ENCODE results near the gene ZNF385B.
"Not testable (repeated sequence)": the region's sequence is repeated elsewhere in the genome, so short reads cannot be mapped to it uniquely, and the experiment has no call there.

ZNF385B gene

DNA sequence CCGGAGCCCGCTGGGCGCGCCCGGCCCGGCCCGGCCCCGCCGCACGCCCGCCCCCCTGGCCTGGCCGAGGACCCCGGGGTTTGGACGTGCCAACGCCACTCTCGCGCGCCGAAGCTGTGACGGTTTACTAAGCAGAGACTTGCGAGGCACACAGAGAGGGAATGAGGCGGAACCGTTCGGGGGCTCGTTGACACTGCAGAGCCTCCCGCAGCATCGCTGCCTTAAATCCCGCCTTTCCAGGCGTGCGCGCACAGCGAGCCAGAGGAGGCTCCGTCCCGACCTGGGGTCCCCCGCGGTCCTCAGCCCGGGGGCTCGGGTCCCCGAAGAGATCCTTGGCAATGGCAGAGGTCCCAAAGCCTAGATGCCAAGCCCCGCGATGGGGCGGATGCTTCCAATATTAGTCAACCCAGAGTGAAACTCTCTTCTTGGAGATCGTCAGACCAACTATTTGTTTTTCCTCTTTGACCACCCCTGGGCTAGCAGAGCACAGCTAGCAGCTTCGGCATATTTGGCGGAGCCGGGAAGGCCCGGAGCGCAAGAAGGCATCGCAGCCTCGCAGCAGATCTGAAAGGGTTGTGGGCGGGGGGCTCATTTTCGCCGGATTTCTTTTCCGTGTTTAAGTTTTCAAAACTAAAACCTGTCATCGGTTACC, at the start of gene ZNF385B:
Gene ZNF385B, minus strand, starts transcription at position 197 of the 652 bp plus-strand sequence.
- peak; percentile 57 for DNase-seq (ENCODE audit: low read depth, low spot score)

DNA sequence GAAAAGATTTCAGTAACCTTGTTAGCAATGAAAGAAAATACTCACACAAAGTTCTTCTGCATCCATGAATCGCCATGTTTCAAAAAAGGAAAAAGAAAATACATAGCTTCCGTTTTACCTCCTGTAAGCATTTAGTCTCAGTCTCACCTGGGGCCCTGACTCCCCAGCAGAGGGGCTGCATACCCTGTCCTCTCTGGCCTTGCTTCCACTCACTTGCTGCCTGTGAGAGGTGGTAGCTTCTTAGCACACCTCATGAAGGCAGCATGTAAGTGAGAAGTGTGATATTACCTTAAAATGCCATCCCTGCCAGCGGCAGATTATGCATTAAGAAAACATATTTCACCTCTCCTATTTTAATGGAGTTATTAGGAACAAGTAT, 49.3 kb upstream of the ZNF385B start:
- DNase-seq (ENCODE audit: low read depth, low spot score): no peak

DNA sequence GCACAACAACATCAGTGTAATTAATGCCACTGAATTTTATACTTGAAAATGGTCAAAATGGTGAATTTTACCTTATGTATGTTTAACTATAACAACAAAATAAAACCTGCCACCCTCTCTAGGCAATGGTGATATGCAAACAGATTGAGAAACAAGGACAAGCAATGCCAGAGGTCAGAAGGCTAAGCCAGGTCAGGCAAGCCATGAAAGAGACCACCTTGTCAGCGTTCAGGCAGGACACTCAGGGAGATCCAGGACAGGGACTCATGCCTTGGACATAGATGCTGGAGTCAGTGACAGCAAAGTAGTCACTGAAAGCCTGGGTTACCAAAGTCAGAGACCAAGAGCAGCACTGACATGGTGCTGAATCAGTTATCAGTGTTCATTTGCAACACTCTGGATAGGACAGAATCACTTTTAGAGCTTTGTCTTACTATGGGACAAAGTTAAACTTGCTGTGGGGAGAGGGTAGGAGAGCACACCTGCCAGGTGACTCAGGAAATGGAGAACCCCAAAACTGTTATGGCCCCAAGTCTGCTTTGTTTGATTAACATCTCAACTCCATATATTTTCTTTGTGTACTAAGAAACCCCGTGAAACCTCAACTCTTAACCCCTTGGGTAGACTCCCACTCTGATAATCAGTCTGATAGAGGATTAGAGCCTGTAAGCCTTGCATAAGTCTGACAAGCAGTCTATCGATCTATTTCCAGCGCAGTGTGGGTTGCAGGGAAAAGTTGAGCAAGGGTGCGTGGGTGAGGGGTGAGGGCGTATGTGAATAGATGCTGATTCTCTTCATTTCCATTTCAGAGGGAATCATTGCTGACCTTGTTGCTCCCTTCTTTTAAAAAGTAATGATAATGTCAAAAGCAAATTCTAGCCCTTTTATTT, 48.7 kb upstream of the ZNF385B start:
- no peak for DNase-seq (ENCODE audit: low read depth, low spot score)

DNA sequence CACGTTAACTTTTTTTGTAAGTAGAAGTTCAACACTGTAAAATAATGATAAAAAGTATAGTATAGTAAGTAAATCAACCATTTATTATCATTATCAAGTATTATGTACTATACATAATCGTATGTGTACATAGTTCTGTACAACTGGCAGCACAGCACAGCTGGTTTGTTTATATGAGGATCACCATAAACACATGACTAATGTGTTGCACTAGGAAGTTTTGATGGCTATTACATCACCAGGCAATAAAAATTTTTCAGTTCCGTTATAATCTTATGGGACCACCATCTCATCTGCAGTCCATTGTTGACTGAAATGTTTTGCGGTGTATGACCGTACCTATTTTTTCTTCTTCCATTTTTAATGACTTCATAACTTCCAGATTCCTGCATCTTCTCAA, 39.2 kb upstream of the ZNF385B start:
- DNase-seq (ENCODE audit: low read depth, low spot score): no peak

DNA sequence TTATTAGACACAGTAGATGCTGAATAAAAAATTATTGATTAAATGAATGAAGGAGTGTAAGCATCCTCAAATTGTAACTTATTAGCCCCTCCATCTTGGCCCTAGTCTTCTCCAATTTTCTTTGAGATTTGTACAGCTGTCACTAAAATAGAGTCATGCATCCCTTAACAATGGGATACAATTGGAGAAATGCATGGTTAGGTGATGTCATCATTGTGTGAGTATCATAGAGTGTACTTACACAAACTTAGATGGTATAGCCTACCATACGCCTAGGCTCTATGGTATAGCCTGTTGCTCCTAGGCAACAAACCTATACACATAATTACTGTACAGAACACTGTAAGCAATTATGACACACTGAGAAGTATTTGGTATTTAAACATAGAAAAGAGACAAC, 38.3 kb upstream of the ZNF385B start:
- no peak for DNase-seq (ENCODE audit: low read depth, low spot score)

DNA sequence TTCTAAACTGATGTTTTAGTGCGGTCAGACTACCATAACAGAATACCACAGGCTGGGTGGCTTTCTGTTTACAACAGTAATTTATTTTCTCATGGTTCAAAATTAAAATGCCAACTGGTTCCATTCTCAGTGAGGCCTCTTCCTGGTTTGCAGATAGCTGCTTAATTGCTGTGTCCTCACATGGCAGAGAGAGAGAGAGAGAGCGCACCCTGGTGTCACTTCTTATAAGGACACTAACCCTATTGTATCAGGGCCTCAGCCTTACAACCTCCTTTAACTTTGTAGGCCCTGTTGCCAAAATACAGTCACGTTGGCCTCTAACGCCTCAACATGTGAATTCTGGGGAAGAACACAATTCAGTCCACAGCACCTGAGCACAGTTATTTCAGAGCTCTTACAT, 37.5 kb upstream of the ZNF385B start:
- DNase-seq (ENCODE audit: low read depth, low spot score): peak; percentile 3

DNA sequence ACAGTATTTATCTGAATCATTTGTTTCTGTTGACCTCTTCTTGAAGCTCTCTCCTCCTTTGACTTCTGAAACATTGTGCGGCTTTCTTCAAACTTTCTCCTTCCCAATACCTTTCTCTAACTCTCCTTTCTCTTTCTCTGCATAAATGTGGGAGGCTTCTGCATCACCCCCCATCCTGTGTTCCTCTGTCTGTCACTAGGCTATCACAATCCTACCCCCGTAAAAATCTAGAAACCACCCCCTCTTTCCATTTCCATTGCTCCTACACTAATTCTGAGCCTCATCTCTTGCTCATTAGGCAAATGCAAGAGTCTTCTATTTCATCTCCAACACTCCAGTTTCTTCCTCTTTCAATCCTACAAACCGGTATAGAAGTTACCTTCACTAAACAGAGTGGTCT, 32.2 kb upstream of the ZNF385B start:
- DNase-seq (ENCODE audit: low read depth, low spot score): no peak

DNA sequence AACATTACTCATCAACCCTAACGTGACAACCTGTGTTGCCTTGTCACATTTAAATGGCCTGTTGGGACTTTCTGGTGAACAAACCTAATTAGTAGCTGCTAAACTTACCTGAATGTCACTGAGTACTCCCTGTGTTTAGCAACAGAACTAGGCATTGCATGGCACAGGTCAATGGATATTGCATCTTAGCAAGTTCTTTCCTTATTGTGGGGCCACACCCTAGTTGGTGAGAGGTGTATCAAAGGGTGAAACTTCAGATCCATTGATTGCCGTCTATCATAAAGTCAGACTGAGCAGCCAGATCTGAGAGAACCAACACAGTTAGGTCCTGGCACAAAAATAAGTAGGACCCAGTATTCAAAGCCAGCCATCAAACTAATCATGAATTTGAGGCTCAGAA, 29.8 kb upstream of the ZNF385B start:
- DNase-seq (ENCODE audit: low read depth, low spot score): no peak

DNA sequence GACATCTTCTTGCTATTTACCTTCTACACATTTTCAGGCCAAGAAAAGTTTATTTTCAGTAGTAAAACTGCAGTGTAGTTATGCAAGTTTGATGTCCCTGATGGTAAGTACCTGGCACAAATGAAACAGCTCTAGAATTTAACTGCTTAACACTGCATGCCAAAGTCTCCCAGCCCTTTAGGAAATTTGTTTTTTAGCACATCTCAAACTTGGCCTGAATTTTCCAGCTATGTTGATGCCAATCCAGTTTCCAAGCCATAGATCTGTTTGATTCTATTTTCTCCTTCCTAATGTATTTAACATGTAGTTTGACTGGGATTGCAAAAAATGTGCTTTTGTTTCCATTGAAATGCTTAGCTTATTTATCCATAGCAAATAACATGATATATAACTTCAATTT, 29.3 kb upstream of the ZNF385B start:
- DNase-seq (ENCODE audit: low read depth, low spot score): no peak

DNA sequence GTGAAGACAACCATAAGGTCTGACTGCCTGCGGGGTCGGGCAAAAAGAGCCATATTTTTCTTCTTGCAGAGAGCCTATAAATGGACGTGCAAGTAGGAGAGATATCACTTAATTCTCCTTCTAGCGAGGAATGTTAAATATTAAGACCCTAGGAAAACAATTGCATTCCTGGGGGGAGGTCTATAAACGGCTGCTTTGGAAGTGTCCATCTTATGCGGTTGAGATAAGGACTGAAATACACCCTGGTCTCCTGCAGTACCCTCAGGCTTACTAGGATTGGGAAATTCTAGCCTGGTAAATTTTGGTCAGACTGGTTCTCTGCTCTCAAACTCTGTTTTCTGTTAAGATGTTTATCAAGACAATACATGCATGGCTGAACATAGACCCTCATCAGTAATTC, 27.2 kb upstream of the ZNF385B start:
- not testable (repeated sequence) for DNase-seq (ENCODE audit: low read depth, low spot score)

DNA sequence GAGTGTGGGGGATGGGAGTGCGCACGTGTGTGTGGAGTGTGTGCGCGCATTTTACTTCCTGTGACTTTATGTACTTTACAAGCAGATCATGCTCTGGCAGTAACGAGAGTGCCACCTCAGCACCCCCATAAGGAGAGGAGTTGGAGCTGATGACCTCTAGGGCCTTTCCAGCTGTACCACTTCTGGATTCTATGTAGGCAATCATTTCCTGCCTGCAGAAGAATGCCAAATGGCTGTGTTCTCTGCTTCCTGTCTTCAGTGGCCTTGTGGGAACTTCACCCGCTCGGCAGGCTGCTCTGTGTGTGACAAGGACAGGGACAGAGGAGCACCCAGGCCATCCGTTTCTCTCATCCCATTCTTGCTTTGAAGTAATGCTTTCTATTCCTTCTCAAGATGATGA, 22.8 kb upstream of the ZNF385B start:
- no peak for DNase-seq (ENCODE audit: low read depth, low spot score)

DNA sequence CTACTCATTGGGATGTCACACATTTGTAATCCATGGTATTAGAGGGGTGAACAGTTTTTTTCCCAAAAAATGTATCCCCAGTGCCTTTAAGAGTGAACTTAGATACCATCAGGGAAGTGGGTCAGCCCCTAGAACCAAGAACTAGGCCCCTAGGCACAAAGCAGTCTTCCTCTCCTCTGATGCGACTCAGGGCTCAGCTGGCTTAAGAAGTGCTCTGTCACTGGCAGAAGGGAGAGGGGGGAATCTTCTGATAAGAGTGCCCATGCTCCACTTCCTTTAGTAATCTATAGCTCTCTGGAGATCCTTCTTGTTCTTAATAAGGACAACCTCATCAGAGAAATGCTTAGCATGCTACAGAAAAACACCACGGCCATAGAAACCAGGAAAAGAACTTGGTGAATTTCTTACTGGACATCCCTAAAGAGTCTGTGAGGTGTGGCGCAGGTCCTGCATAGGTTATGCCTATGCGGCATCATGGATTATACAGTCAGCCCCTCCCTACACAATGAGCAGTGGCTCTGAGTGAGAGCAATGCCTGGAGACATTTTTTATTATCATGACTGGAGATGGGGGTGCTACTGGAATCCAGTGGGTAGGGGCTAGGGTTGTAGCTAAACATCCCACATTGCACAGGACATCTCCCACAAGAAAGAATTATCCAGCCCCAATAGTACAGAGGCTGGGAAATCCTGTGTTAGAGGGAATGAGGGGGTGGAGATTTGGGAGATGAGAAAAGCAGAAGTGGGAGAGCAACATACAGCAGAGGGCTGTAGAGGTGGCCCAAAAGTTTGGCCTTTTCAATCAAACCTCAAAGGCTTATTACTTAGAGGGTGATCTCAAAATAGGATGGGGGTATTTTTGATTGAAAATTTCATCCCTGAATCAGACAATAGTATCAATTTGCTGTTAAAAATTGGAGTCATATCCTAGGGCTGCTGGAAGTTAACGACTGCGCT, 21.7 kb upstream of the ZNF385B start:
- DNase-seq (ENCODE audit: low read depth, low spot score): no peak

DNA sequence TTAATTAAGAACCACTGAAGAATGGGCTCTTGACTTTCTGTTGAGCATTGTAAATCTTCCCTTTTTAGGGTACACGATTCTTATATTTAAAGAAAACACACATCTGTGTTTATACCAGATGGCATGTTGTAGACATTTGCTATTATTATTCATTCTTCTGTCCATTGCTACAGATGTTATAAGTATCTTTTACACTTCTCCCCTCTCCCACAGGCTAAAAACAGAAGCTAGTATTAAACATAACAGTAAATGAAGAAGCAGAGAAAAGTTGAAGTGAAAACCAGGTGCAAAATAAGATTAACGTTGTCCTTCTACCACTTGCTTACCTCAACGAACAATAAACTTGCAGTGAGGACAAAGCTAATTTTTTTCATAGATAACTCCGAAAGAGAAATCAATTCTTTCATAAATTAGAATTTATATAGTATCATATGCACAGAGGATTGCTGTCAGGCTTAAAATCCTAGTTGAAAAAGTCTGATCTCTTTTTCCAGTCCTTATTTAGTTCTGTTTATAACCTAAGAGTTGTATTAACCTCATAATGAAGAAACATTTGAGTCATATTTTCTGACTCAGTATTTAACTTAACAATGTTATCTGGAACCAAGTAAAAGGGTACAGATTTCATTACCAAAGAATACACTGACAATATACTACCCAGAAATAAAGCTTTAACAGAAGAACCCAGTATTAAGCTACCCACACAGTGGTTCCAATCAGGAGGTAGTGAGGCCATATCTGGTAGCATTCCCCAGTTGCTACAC, 16.4 kb upstream of the ZNF385B start:
- no peak for DNase-seq (ENCODE audit: low read depth, low spot score)

DNA sequence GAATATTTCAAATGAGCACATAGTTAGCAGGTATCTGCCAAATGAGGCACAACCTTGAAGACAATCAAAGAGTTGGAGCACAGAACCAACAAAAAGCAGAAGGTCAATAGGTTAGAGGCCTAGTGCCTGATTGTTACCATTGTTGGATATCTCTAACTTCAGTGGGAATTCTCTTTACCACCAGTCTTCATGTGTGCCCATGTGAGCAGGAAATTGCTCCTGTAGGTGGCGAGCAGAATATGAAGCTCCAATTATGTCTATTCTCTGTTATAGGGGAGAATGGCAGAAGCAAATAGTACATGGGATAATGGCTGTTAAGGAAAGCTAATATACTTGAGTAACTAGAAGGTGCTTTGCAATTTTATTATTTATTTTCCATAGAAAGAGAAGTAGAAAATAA, 14.9 kb upstream of the ZNF385B start:
- no peak for DNase-seq (ENCODE audit: low read depth, low spot score)

DNA sequence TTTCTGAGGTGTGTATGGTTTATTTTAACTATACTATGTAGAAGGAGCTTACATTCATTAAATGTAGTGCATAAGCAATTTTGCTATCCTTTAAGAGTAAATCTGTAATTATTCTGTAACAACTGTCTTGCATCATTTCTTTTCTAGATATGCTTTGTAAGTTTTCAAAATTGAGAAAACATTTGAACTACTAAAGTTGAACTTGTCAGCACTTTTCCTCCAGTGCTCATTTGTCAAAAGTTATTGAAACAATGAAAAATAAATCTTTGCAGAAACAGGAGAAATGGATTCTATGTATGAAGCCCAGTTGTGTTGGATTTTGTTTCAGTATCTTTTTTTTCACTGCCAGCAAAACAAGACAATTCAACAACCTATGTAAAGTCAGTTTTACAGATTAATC, 14.5 kb upstream of the ZNF385B start:
- no peak for DNase-seq (ENCODE audit: low read depth, low spot score)

DNA sequence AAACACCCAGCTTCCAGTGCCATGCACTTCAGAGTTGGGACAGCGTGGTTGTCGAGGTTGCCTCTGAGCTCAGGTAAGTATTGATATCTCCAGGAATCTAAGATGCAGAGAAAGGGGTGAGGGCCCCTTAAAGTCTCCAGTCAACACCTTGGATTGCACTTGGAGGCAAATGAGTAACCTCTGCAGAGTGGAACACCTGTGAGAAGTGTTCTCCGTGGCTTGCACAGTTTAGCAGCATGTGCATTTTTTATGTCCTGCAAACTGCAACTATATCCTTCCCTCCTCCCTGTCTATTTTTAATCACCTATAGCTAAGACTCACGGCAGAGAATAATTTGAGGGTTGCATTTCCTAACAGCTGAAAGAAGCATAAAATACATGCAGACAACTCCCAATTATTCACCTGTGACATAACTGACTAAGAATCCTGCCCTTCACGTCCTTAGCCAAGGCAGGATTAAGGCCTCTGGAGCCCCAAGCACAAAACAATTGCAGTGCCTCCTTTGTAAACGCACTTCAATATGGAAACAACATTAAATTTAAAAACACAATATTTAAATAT, 1.6 kb upstream of the ZNF385B start:
- no peak for DNase-seq (ENCODE audit: low read depth, low spot score)

DNA sequence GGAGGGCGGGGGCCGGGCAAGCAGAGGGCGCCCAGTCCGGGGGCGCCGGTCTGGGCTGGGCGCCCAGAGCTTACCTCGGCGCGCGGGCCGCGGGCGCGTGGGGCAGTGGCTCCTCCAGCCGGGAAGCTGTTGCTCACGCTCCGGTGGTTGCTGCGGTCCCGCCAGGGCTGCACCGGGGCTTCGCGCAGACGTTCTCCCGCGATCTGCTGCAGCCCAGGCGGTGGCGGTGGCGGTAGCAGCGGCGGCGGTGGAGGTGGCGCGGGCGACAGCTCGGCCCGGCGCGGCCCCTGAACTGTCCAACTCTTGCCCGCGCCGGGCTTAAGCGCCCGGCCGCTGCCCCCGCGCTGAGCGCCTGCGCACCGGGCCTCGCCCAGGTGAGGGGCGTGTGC, 391 bp downstream of the ZNF385B start:
- peak; percentile 61 for DNase-seq (ENCODE audit: low read depth, low spot score)

DNA sequence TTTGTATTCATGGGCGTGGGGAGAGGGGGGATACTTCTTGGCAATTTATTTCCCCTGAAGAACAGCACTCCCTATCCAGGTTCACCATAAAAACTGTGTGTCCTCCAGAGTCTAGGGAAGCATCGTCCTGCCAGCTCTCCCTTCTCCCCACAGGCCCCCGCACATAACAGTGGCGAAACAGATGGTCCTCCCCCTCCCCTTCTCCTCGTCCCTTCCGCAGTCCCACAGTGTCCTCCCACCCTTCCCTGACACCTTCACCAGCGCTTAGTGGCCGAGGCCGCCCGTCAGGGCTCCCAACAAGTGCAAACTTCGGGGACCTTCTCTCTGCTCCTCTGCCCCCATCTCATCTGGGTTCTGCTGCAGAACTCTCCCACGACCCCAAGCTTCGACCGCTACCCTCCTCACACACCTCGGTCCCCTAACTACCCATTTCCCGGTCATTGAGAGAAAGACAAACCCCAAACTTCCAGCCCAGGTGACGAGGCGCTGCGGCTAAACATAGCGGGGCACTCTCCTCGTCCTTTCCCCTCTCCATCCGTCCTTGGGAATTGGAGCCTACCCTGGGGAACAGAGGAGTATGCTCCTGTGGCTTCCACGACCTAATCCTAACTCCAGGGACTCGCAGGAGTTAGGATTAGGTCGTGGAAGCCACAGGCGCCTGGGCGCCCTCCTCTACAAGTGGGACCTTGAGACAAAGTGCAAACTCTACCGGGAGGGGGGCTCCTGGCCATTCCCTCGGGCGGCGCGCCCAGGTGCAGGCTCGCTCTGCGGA, 971 bp downstream of the ZNF385B start:
- DNase-seq (ENCODE audit: low read depth, low spot score): no peak

DNA sequence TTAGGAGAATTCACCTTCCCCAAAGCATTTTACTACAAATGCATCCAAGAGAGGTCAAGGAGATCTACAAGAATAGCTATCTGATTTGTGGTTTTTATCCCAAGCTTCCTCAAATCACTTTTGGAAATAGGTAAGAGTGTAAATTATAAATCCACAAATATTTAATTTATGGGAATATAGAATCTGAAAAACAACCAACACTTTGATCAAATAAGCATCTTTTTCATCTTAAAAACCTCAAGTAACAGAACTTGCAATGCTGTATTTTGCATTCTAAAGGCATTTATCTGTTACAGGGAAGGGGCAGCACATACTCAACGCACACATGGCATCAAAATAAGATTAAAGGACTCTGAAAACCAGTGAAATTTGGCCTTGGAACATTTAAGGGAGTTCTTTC, 1.9 kb downstream of the ZNF385B start:
- no peak for DNase-seq (ENCODE audit: low read depth, low spot score)

DNA sequence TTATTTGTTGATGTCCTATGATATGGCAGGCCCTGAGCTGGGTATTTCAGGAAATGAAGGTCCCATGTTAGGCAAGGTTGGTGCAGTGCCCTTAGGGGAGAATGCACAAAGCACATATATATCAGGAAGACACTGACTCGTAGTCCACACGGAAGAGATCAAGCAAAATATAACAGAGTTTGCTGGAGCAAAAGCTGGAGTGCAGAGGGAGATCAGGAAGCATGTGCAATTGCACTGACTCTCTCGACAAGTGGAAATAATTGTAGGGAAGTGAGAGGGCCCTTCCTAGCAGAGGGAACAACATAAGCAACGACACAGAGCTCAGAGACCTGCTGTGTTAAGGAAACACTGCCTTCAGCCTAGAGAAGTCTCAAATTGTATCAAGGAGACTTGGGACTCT, 4.2 kb downstream of the ZNF385B start:
- no peak for DNase-seq (ENCODE audit: low read depth, low spot score)

All from astrocyte of the hippocampus (primary cell).